ENCODE measurements around the gene LHFPL2. TPM values are rescaled to one million over a fixed set of nuclear protein-coding genes. Genes with fewer than 3 reads are reported as not detected.

LHFPL2 gene
- total RNA-seq, 1 experiment from 2014 or later, result 17.9 TPM

GRCh38 chr5:78530342-78531096 is 118.1 kb downstream of the LHFPL2 start (continued):
- no peak for TF ChIP-seq REST (IDR thresholded peaks at IDR 0.05; ENCODE audit: low read depth)

- POLR2A ChIA-PET, result no interaction called here
- no peak overlapping the region for H3K9ac ChIP-seq (ENCODE audit: low read length)
- BruUV-seq (replicated peaks), result no TSS peak
Observed at GRCh38 chr5:78527925-78528324, 120.6 kb downstream of the LHFPL2 start.

More at GRCh38 chr5:78527925-78528324, 120.6 kb downstream of the LHFPL2 start:
- Histone ChIP-seq H3K27me3 (ENCODE audit: insufficient read depth, low read length) (no peaks in the 10 kb centered on the region), H3K9me3 (ENCODE audit: control insufficient read depth in 1 of 2, insufficient read depth in 1 of 2, low read depth in 1 of 2, low read length in 2 of 2) (no peaks in the 10 kb centered on the region), H3K9me2 (ENCODE audit: insufficient read depth) (no peaks in the 10 kb centered on the region), H3K4me1 (ENCODE audit: control insufficient read depth in 1 of 2, insufficient read depth in 2 of 2, low read length in 2 of 2) (no peaks in the 10 kb centered on the region), H3K4me3 (replicated peaks in 1 of 2; ENCODE audit: low read depth in 1 of 2, low read length in 2 of 2) (no peak overlapping the region), H4K20me1 (ENCODE audit: insufficient read depth) (no peaks in the 10 kb centered on the region), H3K27ac (ENCODE audit: low read depth, low read length) (no peak overlapping the region), H2AFZ (ENCODE audit: low read depth, low read length, poor library complexity, severe bottlenecking) (no peak overlapping the region), H3K79me2 (ENCODE audit: insufficient read depth, low read length) (no peaks in the 10 kb centered on the region), H3K4me2 (ENCODE audit: low read length) (no peak overlapping the region), H3K36me3 (ENCODE audit: control insufficient read depth in 1 of 2, insufficient read depth in 2 of 2, low read length in 2 of 2) (no peaks in the 10 kb centered on the region)
- ChIA-PET CTCF (no interaction called here), RAD21 (ENCODE audit: low non-redundant PET in 1 of 2, low total read pairs in 2 of 2, uncharacterized antibody in 2 of 2, unreplicated experiment in 2 of 2) (no interaction called here)
- ATAC-seq, result no peak
- no peak for TF ChIP-seq ZBTB33 (IDR thresholded peaks at IDR 0.05; ENCODE audit: extremely low read depth, insufficient replicate concordance, low read length)
- TF ChIP-seq SIN3A (IDR thresholded peaks at IDR 0.05; ENCODE audit: low read depth), result no peak
- no peak for TF ChIP-seq ATF3 (IDR thresholded peaks at IDR 0.05)
- no peak for TF ChIP-seq SRF (IDR thresholded peaks at IDR 0.05; ENCODE audit: low read depth)
- TF ChIP-seq REST (IDR thresholded peaks at IDR 0.05; ENCODE audit: low read depth), result no peak
- no peak for TF ChIP-seq ELF1 (IDR thresholded peaks at IDR 0.05; ENCODE audit: borderline replicate concordance, low read depth)
- no peak for TF ChIP-seq ZNF274 (IDR thresholded peaks at IDR 0.05; ENCODE audit: low read depth, low read length)
- TF ChIP-seq YY1 (IDR thresholded peaks at IDR 0.05; ENCODE audit: extremely low read depth, insufficient replicate concordance, low read depth, low read length), result no peak
- no peak for TF ChIP-seq JUND (IDR thresholded peaks at IDR 0.05)
- DNase-seq (ENCODE audit: low read depth, low spot score), result no peak
- intact Hi-C loops (cut with micrococcal nuclease), result no loop called here
